HL-60 (cell line): ENCODE measurements around the gene SIX1.

ENCODE experiments used
- GABPA ChIP-seq: IDR thresholded peaks from 2 replicates; pipeline ENCODE4 v1.6.1; 2012; ENCODE audit warnings: low read depth
- POLR2AphosphoS5 ChIP-seq: IDR thresholded peaks from 2 replicates; pipeline ENCODE4 v1.6.1; 2012; ENCODE audit warnings: low read depth
- TF ChIP-seq, protein P1 (sequence below): IDR thresholded peaks from one replicate; pipeline ENCODE4 v1.5.1; 2011; ENCODE audit warnings: low read length, control low read depth, inconsistent platforms; ENCODE audit not compliant: insufficient read depth

DNA sequence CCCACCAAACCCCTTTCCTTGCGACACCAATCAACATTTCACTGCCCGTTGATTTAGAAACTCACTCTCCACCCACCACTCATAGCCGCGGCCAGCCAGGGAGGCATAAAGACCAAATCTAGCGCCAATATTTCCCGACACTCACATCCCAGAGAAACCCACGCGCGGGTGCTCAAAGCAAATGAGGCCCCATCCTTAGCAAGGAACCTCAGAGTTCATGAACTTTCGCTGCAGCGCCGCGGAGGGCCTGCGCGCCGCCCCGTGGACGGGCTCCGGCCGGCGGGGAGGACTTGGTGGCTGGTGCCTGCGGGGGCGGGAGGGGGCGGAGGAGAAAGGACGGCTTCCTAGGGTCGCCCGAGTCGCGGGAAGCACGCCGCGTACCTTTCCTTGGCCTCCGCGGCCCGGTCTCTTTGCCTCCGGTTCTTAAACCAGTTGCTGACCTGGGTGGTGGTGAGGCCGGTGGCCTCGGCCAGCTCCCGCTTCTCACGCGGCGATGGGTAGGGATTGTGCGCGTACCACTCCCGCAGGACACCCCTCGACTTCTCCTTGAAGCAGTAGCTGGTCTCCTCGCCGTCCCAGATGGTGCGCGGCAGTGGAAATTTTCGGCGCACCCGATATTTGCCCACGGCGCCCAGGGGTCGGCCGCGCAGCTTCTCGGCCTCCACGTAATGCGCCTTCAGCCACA, 886 bp downstream of the SIX1 start:
- TF ChIP-seq POLR2AphosphoS5, result no peak
- TF ChIP-seq, protein P1, sequence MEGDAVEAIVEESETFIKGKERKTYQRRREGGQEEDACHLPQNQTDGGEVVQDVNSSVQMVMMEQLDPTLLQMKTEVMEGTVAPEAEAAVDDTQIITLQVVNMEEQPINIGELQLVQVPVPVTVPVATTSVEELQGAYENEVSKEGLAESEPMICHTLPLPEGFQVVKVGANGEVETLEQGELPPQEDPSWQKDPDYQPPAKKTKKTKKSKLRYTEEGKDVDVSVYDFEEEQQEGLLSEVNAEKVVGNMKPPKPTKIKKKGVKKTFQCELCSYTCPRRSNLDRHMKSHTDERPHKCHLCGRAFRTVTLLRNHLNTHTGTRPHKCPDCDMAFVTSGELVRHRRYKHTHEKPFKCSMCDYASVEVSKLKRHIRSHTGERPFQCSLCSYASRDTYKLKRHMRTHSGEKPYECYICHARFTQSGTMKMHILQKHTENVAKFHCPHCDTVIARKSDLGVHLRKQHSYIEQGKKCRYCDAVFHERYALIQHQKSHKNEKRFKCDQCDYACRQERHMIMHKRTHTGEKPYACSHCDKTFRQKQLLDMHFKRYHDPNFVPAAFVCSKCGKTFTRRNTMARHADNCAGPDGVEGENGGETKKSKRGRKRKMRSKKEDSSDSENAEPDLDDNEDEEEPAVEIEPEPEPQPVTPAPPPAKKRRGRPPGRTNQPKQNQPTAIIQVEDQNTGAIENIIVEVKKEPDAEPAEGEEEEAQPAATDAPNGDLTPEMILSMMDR, result no peak
- no peak for TF ChIP-seq GABPA
